Glomerular visceral epithelial cell (primary cell): ENCODE results near the gene MGAT4B.

Experiments
- DNase-seq: peaks from one replicate; pipeline ENCODE4 v3.0.0-alpha.2; 2016; ENCODE audit errors: extremely low spot score

The MGAT4B gene

DNA sequence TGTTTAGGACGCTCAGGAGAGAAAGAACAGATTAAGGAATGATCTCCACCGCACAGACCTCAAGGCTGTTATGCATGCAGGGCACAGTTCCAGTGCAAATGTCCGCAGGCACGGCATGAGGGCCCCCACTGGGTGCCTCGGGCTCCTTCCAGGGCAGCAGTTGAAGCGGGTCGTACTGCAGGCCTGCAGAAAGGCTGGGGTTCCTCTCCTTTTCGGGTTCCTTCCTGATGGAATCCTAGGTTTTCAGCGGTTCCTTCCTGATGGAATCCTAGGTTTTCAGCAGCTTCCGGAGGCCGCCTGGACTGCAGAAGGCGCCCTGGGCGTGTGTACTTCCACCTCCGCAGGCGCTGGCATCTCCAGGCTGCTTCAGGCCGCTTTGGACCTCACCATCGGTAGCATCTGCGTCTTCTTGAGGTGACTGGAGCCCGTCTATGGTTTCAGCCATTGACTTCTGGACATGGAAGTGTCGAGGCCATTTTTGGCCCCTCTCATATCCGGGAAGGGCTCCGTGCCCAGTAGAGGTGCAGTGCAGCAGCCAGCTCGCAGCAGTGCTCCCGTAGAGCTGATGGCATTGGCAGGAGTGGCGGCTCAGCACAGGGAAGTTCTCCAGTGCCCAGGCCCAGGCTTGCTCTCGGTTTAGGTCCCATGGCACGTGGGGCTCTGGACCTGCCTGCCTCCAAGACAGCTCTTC, 5.6 kb upstream of the MGAT4B start:
- no peak for DNase-seq

DNA sequence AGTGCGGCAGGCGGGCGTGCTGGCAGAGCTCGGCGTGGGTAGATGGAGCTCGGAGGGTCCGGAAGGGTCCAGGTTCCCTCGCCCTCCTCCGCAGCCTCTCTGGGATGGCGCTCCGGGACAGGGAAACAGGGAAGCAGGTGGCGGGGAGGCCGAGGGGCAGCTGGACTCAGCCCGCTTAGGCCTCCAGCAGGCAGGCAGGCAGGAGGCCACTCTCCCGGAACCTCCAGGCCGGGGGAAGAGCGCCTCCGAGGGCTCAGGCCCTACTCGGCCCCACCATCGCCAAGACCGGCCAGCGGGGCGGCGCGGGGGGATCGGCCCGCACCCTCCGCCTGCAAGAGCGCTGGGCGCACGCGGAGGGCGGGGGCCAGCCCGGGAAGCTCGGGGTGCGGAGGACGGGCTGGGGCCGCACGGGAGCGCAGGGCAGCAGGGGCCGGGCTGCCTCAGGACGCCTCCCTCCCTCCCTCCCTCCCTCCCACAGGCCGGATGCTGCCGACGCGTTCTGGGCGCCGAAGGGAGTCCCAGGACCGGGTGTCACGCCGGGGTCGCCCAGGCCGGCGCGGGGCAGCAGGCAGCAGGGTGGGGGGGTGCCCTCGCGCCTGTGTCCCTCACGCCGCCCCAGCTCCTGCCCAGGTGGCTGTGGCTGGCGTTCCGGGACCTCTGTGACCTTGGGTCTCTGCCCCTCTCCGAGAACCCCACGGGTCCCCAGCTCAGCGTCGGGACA, 977 bp downstream of the MGAT4B start:
- DNase-seq = no peak

DNA sequence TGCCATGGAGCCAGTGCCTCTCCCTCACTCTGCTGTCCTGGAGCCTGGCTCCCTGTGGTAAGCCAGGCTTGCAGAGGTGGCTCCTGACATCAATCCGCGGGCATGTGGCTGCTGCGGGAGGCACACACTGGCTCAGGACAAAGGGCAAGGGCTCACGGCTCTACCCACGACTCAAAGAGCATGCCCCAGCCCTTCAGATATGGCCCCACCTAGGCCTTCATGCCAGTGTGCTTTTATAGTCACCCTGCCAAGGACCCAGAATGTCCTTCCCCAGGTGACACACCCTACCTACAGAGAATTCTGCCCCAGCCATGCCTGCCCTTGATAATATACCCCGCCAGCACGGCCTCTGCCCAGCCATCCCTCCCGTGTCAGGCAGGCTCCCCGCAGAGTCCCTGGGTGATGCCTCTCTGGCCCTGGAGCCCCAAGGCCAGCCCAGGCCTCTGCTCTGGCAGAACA, 1.6 kb downstream of the MGAT4B start:
- DNase-seq = peak; percentile 19

DNA sequence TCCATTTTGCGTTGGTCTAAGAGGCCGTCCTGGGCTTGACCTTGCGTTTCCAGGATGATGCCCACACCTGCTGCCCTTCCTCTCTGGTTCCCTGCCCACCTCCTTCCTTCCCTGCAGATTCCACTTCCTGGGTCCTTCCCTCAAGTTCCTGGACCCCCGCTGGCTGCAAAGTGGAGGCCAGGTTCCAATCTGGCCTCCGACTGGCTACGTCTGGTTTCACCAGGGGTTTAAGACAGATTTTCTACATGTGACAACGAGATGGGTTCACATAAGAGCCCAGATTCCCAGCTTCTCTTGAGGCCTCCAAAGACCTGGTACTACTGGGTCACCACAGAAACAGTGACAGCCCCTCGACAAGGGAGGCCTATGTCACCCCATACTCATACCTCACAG, 2.1 kb downstream of the MGAT4B start:
- DNase-seq = no peak

DNA sequence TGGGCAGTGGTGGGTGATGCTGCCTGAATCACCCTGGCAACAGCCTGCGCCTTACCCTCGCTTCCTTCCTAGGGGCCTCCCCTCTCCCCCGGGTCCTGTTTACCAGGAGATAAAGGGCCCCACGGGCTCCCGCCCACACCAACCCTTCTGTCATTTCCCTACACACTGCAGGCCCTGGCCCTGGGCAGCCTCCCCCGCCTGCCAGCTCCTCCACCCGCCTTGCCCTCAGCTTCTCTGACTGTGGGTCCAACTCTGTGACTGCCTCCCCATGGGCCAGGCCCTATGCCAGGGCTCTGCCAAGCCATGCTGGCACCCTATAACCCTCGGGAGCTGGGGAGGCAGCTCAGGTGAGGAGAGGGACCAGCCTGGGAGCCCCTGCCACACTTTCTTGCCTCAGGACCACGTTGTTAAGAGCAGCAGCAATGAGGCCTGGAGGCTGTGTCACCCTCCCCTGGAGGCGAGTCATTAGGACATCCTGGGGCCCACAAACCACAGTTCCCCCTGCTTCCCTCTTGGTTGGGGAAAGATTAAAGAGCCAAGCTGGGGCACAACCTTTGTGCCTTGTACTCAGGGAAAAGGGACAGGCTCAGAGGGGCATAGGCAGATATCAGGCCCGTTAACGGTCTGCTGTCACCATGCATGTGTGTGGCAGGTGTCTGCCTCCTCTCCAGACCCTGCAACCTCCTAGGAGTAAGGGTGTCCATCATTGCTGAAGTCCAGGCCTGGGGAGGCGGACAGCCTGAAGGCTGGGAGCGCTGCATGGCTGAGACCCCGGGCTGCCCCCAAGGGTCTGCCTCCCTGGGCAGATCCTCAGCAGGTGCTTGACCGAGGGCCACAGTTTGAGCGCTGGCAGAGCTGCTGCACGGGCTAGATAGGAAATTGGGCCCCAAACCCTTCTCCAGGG, 2.8 kb downstream of the MGAT4B start:
- no peak for DNase-seq

DNA sequence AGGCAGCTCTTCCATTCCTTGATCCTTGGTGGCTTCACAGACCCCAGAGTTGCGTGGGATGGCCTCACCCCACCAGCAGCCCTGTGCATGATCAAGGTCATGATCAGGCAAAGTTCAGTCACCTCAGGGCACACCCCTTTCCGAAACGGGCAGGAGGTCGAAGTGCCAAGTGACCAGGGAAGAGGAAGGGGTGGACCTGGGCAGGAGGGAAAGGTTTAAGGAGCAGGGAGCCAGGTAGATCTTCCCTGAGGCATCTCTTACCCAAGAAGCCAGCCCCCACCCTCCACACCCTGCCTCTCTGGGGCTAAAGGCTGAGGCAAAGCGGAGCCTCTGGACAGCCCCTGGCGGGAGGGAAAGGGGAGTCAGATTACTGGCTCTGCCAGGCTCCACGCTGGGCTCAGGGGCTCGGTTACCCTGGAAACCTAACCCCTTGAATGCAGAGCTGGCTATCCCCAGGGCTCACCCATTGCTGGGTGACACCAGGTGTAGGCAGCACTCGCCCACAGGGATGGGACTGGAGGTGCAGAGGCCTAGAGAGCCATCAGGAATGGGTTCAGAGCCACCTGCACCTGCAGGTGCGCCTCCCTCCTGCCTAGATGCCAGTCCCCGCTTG, 3.6 kb downstream of the MGAT4B start:
- DNase-seq = no peak

DNA sequence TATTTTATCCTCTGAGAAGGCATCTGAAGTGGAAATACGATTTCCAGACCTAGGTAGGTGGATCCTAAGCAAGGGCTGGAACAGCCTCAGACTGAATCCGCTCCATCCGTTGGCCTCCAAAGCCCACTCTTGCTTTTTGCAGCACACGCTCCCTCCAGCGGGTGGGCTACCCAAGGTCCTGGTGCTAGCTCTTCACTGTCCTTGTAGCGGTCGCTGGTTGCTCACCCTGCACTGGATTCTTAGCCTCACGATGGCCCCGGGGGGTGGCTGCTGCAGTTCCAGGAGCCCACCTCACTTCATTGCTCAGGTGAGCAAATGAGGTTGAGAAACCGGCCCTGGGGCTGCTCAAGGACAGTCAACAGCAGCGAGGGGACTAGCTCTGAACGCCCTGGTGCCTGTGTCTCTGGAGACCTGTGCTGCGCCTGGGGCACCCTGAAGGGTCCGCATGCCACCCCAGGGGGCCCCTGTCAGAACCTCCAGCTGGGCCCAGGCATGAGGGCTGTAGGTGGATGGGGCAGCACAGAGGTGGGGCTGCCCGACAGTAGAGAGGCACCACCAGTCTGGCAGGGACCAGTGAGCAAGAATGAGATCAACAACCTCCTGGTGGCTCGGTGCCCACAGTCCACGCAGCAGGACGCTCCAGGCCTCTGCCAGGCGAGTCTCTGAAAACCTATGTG, 4.3 kb downstream of the MGAT4B start:
- DNase-seq = no peak

DNA sequence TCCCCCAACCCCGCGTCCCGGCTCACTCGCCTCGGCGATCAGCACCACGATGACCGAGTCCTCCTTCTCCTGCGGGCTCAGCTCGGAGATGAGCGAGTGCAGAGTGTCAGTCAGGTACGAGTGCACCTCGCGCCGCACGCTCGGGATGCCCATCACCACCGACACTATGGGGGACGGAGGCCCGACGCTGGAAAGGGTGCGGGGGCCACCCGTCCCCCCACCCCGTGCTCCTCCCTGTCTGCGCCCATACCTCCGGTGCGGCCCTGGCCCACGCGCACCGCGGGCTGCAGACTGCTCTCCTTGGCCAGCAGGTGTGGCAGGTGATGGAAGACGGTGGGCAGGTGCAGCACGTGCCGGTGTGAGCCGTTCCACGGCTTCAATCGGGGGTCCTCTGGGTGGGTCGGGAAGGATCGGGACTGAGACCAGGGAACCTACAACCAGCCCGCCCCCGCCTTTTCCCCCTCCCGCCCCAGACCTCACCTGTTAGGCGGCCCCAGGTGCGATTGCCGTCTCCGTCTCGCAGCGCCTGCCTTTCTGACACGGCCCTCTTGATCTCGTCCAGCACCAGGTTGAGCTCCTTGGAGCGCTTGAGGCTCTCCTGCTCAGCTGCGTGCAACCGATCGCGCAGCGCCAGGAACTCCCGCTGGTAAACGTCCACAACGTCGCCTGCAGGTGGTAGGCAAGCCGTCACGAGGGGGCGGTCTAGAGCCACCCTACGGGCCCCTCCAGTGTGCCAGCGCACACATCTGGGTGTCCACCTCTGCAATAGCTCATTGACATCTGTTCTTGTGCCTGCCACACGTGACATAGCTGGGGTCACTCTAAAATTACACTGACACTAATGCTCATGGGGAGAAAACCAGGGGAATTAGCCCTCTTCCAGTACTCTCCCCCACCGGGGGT, 5.1 kb downstream of the MGAT4B start:
- DNase-seq = no peak

DNA sequence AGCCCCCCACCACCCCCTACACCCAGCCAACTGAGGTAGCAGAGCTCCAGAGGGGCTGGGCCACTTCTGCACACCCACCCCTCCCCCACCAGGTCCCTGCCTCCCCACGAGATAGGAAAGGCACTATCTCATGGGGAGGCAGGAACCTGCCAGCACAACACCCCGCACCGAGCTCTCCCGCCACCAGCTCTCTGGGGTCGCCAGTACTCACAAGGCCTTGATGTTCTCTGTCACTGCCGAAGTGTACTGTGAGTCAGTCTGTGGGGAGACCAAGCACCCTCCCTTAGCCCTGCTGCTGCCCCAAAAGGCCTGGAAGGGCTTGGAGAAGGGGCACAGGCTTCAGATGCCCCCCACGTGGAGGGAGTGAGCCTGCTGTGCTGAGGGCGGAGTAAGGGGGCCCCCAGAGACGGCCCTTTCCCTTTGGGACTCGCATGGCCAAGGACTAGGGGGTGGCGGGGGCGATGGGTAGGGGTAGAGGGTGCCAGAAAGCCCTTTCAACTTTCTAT, 5.9 kb downstream of the MGAT4B start:
- no peak for DNase-seq

DNA sequence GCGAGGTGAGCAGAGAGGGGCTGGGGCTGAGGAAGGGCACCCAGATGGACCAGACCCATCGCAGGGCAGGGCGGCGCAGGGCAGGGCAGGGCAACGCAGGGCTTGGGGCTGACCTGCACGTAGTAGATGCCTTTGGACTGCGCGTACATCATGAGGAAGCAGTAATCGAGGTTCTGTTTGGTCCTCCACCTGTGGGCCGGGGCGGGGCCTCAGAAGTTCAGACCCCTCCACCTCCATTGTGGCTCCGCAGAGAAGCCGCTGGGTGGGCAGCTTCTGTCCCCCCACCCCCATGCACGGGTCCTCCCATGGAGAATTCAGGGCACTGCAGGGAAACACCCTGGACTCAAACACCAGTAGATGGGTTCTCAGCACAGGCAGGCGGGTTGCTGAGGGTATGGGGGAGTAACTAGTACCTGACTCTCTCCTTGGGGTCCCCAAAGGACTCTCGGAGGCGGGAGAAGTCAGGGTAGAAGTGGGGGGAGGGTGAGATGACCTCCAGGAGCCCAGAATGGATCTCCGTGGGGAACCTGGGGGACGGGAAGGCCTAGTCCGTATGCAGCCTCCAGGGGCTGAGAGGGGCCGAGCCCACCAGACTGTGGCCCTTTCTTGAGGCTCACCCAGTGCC, 6.5 kb downstream of the MGAT4B start:
- no peak for DNase-seq

DNA sequence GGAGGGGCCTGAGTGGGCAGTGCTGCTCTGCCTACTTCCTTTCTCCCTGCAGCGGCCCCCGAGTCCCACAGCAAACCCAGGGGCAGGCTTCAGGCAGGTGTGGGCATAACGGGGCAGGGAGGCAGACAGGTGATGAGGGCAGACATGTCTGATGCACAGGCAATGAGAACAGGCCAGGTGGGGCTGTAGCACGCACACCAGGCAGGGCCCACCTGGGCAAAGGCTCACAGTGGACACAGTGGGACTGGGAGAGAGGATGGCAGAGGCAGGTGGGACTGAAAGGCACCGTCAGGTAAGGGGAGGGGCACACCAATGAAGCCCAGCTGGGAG, 7.1 kb downstream of the MGAT4B start:
- DNase-seq = no peak

DNA sequence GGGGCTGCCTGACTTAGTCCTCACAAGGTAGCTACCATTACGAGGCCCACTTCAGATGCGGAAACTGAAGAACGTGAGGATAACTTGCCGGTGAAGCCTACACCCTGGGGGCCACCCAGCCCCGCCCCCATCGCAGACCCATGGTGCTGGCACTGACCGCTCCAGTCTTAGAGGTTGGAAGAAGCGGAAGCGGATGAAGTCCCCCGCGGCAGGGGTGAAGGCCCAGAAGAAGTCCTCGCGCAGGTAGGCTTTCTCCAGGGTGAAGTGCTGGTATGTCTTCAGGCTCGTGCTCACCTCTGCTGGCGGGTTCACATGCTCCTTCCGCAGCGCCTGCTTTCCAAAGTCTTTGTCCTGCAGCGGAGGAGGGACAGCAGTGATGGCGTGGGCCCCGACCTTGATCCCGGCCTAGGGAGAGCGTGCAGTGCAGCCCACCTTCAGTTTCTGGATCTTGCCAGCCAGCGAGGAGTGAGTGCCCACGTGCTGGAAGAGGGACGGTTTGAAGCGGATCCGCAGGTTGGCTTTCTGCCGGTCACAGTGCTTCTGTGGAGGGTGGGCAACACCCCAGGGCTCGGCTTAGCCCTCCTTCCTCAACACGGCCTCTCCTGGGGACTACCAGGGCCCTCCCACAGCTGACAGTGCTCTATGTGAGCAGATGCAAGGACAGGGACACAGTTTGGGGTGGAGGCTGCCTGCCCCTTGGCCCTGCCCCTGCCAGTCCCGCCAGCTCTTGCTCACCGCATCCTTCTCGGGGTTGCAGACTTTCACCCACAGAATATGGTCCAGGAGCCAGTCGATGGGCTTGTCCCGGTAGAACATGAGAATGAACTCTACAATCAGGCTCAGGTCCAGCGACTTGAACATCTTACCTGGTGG, 7.7 kb downstream of the MGAT4B start:
- DNase-seq = no peak

DNA sequence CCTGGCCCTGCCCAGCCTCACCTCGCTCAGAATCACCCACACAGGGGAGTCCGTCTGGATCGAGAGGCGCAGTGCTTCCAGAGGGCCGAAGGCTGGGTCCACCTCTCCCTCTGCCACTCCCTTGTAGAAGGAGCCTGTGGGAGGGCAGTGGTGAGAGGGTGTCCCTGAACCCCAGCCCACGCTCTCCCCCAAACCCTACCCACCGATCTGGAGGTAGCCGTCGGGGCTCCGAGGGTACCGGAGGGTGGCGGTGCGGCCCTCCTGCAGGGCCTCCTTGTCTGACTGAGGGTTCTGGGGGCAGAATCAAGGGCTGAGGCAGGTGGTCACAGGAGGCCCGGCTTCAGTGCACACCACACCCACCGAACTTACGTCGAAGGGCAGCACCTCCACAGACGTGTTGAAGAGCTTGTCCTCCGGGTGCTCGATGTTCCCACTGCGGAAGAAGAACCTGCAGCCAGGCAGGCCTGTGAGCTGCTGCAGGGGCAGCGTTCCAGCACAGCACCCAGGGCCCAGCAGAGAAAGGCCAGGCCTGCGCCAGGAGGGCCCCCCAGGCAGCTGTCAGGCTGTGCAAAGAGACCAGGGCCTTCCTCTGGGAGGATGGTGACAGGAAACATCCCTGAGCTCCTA, 8.4 kb downstream of the MGAT4B start:
- no peak for DNase-seq

DNA sequence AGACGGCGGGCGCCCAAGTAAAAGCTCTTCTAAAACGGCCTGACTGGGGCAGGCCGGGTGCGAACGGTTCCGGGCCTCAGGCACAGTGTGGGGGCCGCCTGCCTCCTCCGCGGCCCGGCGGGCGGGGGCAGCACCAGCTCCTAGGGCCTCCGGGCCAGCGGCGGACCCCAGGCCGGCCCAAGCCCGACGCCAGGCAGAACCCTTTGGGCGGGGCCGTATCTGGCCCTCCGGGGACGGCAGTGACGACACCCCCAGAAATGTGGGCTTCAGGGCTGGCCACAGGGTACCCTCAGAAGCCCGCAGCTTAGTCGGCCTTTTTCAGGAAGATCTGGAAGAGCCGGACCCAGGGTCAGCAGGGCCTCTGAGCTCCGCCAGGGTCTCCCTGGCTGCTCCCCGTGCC, 8.9 kb downstream of the MGAT4B start:
- no peak for DNase-seq

DNA sequence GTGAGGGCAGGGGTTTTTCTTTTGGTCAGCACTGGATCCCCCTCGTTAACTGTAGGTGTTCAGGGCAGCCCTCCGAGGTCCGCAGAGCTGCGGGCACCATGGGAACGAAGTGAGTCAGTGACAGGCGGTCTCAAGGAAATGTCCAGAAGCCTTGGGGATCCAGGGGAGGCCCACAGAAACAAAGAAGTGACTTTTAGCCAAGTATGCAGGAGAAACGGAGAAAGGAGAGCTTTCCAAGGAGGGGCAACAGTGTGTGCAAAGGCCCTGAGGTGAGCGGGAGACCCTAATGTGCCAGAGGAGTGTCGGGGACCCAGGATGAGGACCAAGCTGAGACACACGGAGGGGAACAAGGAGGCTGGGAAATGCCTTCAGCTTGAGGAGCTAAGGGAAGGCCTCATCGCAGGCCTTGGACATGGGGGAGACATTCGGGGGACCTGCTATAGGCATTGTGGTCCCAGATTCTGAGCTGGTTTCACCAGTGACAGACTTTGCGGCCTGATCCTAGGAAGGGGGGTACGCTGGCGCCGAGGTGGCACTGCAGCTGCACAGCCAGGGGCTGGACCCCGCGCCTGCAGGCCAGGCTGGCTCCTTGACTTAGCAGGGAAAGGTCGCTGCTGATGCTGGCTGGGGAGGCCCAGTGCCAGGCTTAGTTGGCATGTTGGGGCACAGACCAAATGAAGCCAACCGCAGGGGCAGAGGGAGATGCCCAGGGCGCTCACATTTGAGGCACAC, 9.6 kb downstream of the MGAT4B start:
- DNase-seq = no peak

DNA sequence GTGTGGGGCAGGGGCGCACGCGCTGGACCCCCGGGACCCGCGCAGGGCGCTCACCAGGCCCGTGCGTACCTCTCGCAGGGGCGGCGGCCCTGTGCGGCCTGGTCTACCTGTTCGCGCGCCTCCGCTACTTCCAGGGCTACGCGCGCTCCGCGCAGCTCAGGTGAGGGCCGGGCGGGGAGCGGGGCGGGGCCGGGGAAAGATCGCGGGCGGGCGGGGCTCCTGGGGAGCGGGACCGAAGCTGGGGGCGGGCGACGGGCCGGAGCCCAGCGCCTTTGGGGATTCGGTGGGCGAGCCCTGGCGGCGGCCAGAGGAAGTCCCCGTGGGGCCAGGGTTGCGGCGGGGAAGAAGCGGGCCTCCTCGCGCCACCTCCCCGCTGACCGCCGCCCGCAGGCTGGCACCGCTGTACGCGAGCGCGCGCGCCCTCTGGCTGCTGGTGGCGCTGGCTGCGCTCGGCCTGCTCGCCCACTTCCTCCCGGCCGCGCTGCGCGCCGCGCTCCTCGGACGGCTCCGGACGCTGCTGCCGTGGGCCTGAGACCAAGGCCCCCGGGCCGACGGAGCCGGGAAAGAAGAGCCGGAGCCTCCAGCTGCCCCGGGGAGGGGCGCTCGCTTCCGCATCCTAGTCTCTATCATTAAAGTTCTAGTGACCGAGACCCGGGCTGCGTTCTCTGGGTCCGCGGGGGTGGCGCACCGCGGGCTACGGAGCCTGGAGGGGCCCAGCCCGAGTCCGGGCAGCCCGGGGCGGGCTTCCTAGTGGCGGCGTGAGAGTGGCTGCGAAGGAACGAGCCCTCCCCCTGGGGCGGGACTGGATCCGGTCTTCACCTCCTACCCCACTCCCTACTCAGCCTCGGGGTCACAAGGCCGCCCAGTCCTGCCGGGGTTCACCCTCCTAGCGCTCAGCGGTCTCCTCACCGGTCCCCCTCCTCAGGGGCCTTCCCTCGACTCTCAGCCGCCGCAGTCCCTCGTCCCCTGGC, 10.5 kb downstream of the MGAT4B start:
- DNase-seq = peak; percentile 91
